HG02840 (cell line): ENCODE measurements around the gene BCL2L13.

Experiments
- ATAC-seq: cut with Tn5 transposase; IDR thresholded peaks from one replicate; pipeline ENCODE4 v1.9.1; 2021; ENCODE audit warnings: mild to moderate bottlenecking, moderate library complexity, moderate number of reproducible peaks; ENCODE audit not compliant: unreplicated experiment, low FRiP score

BCL2L13 gene

DNA sequence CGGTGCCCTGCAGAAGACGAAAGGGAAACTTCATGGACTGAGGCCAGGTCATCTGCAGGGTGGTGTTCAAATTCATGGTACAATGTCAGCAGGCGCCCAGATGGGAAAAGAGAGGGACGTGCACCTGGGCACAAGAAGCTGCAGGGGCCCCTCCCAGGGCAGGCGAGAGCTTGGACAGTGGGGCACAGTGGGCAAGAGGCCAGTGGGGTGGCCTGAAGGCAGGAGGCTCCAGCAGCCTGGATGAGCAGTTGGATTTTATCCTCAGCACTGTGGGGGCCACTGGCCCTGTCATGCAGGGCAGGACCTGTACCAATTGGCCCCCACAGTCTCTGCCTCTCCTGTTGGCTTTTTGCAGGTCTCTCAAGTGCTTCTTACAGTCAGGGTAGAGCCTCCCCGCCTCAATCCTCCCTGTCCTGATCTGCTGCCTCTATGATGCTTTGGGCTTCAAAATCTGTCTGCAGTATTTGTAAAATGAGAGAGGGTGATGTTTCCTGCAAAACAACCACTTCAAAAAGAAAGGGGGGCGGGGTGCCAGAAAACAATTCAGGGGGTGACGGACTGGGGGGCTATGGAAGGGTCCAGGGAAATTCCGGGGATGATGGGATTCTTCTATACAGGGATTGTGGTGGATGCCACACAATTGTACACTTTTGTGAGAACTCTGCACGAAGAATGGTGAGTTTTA, 137.4 kb downstream of the BCL2L13 start:
- ATAC-seq, result no peak

DNA sequence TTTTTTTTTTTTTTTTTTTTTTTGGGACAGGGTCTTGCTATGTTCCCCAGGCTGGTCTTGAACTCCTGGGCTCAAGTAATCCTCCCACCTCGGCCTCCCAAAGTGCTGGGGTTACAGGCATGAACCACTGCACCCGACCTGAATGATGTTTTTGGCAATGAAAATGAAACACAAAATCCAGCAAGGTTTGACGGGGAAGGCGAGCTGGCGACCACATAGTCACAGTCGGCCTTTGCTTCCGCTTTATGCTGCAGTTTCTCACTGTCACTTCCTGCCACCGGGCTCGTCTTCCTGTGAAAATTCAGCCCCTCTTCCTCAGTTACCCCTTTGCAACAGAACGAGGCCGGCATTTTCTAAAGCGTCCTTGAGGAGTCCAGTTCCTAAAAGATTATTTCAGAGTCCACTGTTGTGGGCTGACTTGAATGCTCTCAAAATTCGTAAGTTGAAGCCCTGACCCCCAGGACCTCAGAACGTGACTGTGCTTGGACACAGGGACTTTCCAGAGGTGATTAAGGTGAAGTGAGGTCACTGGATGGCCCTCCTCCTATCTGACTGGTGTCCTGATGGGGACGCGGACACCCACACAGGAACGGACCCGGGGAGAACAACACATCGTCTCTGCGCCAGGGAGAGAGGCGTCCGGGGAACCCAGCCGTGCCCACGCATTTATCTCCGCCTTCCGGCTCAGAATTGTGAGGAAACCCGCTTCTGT, 138.6 kb downstream of the BCL2L13 start:
- peak; percentile 29 for ATAC-seq

DNA sequence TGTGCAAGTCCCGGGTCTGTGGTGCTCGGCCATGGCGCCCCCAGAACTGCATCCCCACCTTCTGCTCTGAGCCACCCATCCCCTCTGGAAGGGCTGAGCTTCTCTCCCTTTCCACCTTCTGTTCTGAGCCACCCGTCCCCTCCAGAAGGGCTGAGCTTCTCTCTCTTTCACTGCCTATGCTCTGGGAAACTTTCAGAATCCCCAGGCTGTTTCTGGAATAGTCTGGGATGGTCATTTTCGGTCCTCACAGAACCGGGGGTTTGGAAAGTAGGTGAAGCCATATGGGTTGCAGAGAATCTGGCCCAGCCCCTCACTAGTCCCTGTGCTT, 139.1 kb downstream of the BCL2L13 start:
- no peak for ATAC-seq

DNA sequence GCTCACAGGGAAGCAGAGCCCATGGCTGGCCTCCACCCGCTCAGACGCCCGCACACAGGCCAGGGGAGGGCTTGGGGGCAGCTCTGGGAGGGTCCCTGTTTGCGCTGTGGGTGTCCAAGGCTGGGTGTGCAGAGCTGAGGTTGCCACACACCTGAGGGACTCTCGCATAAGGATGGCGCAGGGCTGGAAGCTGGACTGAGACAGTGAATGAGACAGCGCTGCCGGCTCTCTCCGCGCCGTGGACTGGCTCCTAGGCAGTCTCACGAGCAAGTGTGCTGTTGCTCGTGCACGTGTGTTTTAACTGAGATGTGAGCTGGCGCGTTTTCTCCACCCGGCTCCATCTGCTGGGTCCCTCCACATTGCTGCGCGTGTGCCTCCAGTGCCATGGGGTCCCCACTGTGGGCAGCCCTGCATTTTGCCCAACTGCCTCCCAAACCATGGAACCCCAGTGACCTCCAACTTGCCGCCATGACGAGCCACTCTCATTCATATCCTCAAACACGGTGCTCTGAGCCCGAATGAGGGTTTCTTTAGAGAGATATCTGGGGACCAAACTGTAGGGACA, 139.9 kb downstream of the BCL2L13 start:
- no peak for ATAC-seq

DNA sequence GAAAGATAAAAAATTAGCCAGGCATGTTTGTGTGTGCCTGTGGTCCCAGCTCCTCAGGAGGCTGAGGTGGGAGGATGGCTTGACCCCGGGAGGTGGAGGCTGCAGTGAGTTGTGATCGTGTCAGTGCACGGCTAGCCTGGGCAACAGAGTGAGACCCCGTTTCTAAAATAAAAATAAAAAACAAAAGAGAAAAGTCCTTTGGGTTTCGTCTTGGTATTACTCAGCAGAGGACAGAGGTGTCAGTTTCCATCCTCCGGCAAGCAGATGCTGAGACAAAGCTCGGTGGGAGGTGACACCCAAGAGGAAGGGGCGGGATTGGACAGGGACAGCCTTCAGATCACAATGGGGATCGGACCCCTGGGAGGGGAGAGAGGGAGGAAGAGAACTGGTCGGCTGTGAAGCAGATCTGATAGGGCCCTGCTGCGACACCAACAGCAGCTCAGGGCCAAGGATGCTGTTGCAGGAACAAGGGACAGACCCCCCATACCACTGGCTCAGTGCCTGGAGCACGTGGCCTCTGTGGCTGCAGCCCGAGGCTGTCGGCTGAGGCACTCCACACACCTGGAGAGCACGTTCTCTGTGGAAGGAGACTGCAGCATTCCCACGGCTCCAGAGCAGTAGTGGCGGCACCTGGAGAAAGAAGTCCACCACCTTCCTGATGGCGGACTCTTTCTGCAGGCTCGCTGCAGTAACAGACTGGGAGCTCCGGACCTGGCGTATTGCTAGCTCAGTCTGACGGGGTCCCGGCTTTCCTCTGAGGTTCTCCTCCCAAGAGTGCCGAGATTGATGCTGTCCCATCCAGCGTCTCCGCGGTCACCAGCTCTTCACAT, 140.9 kb downstream of the BCL2L13 start:
- ATAC-seq, result no peak

DNA sequence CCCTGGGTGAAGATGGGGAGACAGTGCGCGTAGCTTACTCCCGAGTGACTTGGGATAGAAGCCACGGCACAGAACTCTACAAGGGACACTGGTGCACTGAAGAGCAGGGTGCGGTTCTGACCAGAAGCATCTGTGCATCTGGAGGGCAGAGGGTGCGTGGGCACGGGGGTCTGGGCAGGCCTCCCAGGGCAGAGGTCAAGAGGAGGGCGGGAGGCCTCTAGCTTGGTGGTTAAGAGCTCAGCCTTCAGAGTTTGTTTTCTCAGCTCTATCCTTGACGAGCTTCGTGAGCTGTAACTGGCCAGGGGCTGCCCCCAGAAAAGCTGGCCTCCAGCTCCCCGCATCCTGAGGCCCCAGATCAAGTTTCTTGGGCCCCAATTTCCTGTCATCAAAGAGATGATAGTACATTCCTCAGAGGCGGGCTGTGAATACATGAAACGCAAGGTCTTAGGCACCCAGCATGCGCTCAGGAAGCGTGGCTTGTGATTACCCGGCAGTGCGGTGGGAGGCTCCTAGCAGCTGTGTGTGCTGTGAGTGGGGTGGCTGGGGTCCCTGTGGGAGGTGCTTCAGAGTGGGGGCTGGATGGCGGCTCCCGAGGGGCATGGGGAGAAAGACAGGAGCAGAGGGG, 141.7 kb downstream of the BCL2L13 start:
- no peak for ATAC-seq
